Daoy (cell line): Measurements from ENCODE around the gene PCBP3. TPM values are rescaled to one million over a fixed set of nuclear protein-coding genes. Genes with fewer than 3 reads are reported as not detected.

Experiments used
- DNase-seq: peaks from one replicate; pipeline ENCODE4 v3.0.0-alpha.2; 2015; ENCODE audit warnings: low read depth
- total RNA-seq: library from RNA; depleted of rRNA; stranded (reverse); fragments of >200 nt; shearing (Covaris generic); gene quantifications from 2 replicates; pipeline ENCODE4 v1.2.3, GENCODE V29; 2014

PCBP3 gene
- total RNA-seq, 1 experiment from 2014 or later = 2.1 TPM

GRCh38 chr21:45724994-45725843, 81.7 kb downstream of the PCBP3 start:
- DNase-seq = no peak

GRCh38 chr21:45725844-45726200, 82.3 kb downstream of the PCBP3 start:
- DNase-seq = no peak

- DNase-seq = no peak
Observed at GRCh38 chr21:45726438-45726837, 82.9 kb downstream of the PCBP3 start.

- no peak for DNase-seq
Observed at GRCh38 chr21:45727390-45727789, 83.9 kb downstream of the PCBP3 start.

GRCh38 chr21:45735259-45736000, 91.9 kb downstream of the PCBP3 start:
- DNase-seq = no peak

GRCh38 chr21:45736042-45736689, 92.6 kb downstream of the PCBP3 start:
- DNase-seq = no peak

- DNase-seq = no peak
Observed at GRCh38 chr21:45736690-45737484, 93.4 kb downstream of the PCBP3 start.

GRCh38 chr21:45737485-45738166, 94.1 kb downstream of the PCBP3 start:
- no peak for DNase-seq

GRCh38 chr21:45739218-45740087, 95.9 kb downstream of the PCBP3 start:
- no peak for DNase-seq

GRCh38 chr21:45740088-45740440, 96.5 kb downstream of the PCBP3 start:
- DNase-seq = no peak

GRCh38 chr21:45740491-45741357, 97.2 kb downstream of the PCBP3 start:
- DNase-seq = no peak

- DNase-seq = peak; percentile 45
Observed at GRCh38 chr21:45741691-45742090, 98.2 kb downstream of the PCBP3 start.

- no peak for DNase-seq
Observed at GRCh38 chr21:45742247-45742646, 98.7 kb downstream of the PCBP3 start.

- no peak for DNase-seq
Observed at GRCh38 chr21:45745256-45745655, 101.7 kb downstream of the PCBP3 start.

GRCh38 chr21:45747233-45747766, 103.8 kb downstream of the PCBP3 start:
- peak; percentile 30 for DNase-seq

- DNase-seq = peak; percentile 91
Observed at GRCh38 chr21:45747802-45748445, 104.4 kb downstream of the PCBP3 start.

GRCh38 chr21:45748593-45748992, 105.1 kb downstream of the PCBP3 start:
- no peak for DNase-seq

- no peak for DNase-seq
Observed at GRCh38 chr21:45749974-45750373, 106.4 kb downstream of the PCBP3 start.
